Mucosa of descending colon (tissue), 3 donors: Measurements from ENCODE around the gene PDE4D. TPM values are rescaled to one million over a fixed set of nuclear protein-coding genes. Genes with fewer than 3 reads are reported as not detected.

Source experiments
- ATAC-seq: fragments of 200-7000 bp; cut with Tn5 transposase; one replicate; pipeline ENCODE4 v1.9.1; 2020; ENCODE audit warnings: mild to moderate bottlenecking, moderate library complexity
- DNase-seq, 3 donors: peaks; one replicate each; pipeline ENCODE4 v3.0.0-alpha.2; 2020
- H3K36me3 ChIP-seq: fragments of 200-600 bp; one replicate; pipeline ENCODE4 v1.8.0; 2021; ENCODE audit warnings: low read depth, mild to moderate bottlenecking
- H3K4me1 ChIP-seq: fragments of 200-600 bp; one replicate; pipeline ENCODE4 v1.8.0; 2021; ENCODE audit warnings: low read depth, mild to moderate bottlenecking
- H3K4me3 ChIP-seq: fragments of 200-600 bp; one replicate; pipeline ENCODE4 v1.8.0; 2021; ENCODE audit warnings: mild to moderate bottlenecking
- H3K9me3 ChIP-seq: fragments of 200-600 bp; one replicate; pipeline ENCODE4 v1.8.0; 2021; ENCODE audit warnings: mild to moderate bottlenecking
- CTCF ChIP-seq: fragments of 200-600 bp; IDR thresholded peaks from one replicate; pipeline ENCODE4 v1.8.0; 2022; ENCODE audit warnings: antibody characterized with exemption, mild to moderate bottlenecking
- intact Hi-C, 2 donors: fragments of 100-400 bp; cut with DNase I in 1 of 2; cut with micrococcal nuclease in 1 of 2; formaldehyde crosslinking; loops; one replicate each; pipeline versions ENCODE4 v1.11.0 to v1.11.1; 2022; cut with DNase I, micrococcal nuclease
- long read RNA-seq, 2 donors: library from polyadenylated mRNA; unstranded; transcript quantifications; one replicate each; pipeline ENCODE4 v2.0.0, GENCODE V29; 2019 to 2021
- total RNA-seq, 3 donors: library from RNA; stranded (reverse); fragmentation: NEBNext Ultra II Directional in 2 of 3; extraction: Animal tissue kit (Norgen Biotek cat#: 25700) in 2 of 3; gene quantifications; one replicate each; pipeline versions ENCODE4 v1.2.1 to v1.2.4, GENCODE V29; 2021 to 2023
- donor health status: DM: no; HTN: no; CAD: no; lungs with moderate emphysema.
- donor health status: DM: no; HTN: no; CAD: no.
- donor health status: DM: no; HTN: yes; CAD: no.

Gene PDE4D
- total RNA-seq: 100 to 1,000 TPM in 2 of 3 donors, 10 to 100 TPM in 1; 37.9 to 137 (median 100) TPM
- long read RNA-seq, donor 1, partial matches to known transcripts: 3 of 26 reads
- long read RNA-seq, donor 1, other reads (novel, unspliced or antisense): 21 of 26 reads
- long read RNA-seq, donor 2, partial matches to known transcripts: 0 of 8 reads
- long read RNA-seq, donor 2, other reads (novel, unspliced or antisense): 8 of 8 reads

- TF ChIP-seq CTCF: no peak
- intact Hi-C loops: no loop called here
- H3K4me3 ChIP-seq: no peak within 1 kb of the TSS
- no peaks in the 10 kb centered on the region for H3K9me3 ChIP-seq
- DNase-seq (peak; percentile 38 to 50 (median 45)), ATAC-seq (peak; percentile 64)
- H3K4me1 ChIP-seq: no peaks in the 10 kb centered on the region
- no peaks in the 10 kb centered on the region for H3K36me3 ChIP-seq
Observed at GRCh38 chr5:59893429-59894227, at the start of gene PDE4D. Gene PDE4D, minus strand, starts transcription at chr5:59893726.

- no peak overlapping the region for H3K4me3 ChIP-seq
- no peak for ATAC-seq
Observed at GRCh38 chr5:59937633-59938032, 44.1 kb upstream of the PDE4D start.

GRCh38 chr5:59923465-59923864 is 29.9 kb upstream of the PDE4D start:
- TF ChIP-seq CTCF: no peak
- no peak overlapping the region for H3K4me3 ChIP-seq
- intact Hi-C loops: no loop called here
- H3K9me3 ChIP-seq: no peaks in the 10 kb centered on the region
- ATAC-seq (no peak), DNase-seq (no peak)
- H3K36me3 ChIP-seq: no peaks in the 10 kb centered on the region
- H3K4me1 ChIP-seq: no peaks in the 10 kb centered on the region

More at GRCh38 chr5:59937633-59938032, 44.1 kb upstream of the PDE4D start:
- Histone ChIP-seq H3K36me3 (no peaks in the 10 kb centered on the region), H3K9me3 (no peaks in the 10 kb centered on the region), H3K4me1 (no peaks in the 10 kb centered on the region)
- TF ChIP-seq CTCF: no peak
- intact Hi-C loops: no loop called here
- no peak for DNase-seq

- no peaks in the 10 kb centered on the region for H3K36me3 ChIP-seq
- TF ChIP-seq CTCF: no peak
- ATAC-seq (no peak), DNase-seq (no peak)
- no peaks in the 10 kb centered on the region for H3K9me3 ChIP-seq
- H3K4me3 ChIP-seq: no peak overlapping the region
- no peaks in the 10 kb centered on the region for H3K4me1 ChIP-seq
- intact Hi-C loops: no loop called here
Observed at GRCh38 chr5:59922220-59922619, 28.7 kb upstream of the PDE4D start.

GRCh38 chr5:59921816-59922215 is 28.3 kb upstream of the PDE4D start:
- DNase-seq: no peak
- no peaks in the 10 kb centered on the region for H3K9me3 ChIP-seq
- no peaks in the 10 kb centered on the region for H3K4me1 ChIP-seq
- H3K36me3 ChIP-seq: no peaks in the 10 kb centered on the region
- intact Hi-C loops: no loop called here
- ATAC-seq: no peak
- no peak overlapping the region for H3K4me3 ChIP-seq
- TF ChIP-seq CTCF: no peak
